Activated CD8-positive, alpha-beta memory T cell treated with anti-CD3 and anti-CD28 coated beads for 36 hours (primary cell): ENCODE results near the gene ANO9. TPM values are rescaled to one million over a fixed set of nuclear protein-coding genes. Genes with fewer than 3 reads are reported as not detected.
"Not testable (repeated sequence)": the region's sequence is repeated elsewhere in the genome, so short reads cannot be mapped to it uniquely, and the experiment has no call there.

ENCODE experiments used
- CTCF ChIA-PET: fragments of 350-600 bp; sonication (Branson Sonifier 250); formaldehyde crosslinking; loops from one replicate; lab custom pipeline; 2021; ENCODE audit warnings: antibody characterized with exemption; lab: Charles Lee
- POLR2A ChIA-PET: fragments of 350-600 bp; sonication (Branson Sonifier 250); formaldehyde crosslinking; loops from one replicate; lab custom pipeline; 2021; ENCODE audit warnings: antibody characterized with exemption; lab: Charles Lee
- total RNA-seq, 2 experiments: library from RNA; stranded (reverse); gene quantifications; one replicate each; pipeline ENCODE4 v1.2.3, GENCODE V29; 2021

ANO9 gene
- total RNA-seq, 2 experiments from 2014 or later: 21.9 to 22.0 TPM

- CTCF ChIA-PET: no interaction called here
- POLR2A ChIA-PET: no interaction called here
These were observed 19.6 kb downstream of the ANO9 start for GRCh38 chr11:422249-422656.

- POLR2A ChIA-PET: no interaction called here
- CTCF ChIA-PET: no interaction called here
These were observed 20.9 kb downstream of the ANO9 start for GRCh38 chr11:420911-421321.

DNA sequence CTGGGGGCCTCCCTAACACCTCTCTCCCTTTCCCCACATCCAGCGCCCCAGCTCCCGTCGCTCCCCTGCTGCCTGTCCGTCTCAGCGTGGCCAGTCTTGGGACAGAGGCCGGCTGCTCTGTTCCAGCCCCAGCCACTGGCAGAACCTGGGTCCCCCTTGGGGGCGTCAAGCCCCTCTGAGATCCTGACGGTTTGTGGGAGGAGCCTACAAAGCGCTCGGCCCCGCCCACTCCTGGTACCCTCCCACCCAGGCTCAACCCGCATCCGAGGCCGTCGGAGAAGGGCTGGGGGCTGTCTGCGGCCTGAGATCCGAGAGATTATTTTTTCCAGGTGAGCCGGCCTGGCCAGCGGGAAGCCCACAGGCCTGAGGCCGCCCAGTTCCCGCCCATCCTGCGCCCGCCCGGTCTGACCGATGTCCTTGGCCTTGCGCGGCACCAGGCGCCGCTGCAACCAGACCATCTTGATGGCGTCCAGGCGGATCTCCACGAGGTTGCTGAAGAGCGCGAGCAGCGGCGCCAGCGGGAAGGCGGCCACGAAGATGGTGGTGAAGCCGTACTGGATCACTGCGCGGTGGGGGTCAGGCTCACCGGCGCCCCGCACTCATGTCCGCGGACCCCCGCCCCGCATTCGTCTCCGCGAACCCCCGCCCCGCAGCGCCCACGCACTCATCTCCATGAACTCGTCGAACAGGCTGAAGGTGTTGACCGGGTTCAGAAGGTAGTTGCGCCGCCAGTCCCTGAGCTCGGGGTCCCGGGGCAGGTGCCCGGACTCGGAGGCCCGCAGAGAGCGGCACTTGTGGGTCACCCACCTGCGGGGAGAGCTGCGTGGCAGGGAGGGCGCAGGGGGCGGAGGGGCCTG lies 21.5 kb downstream of the ANO9 start:
- ChIA-PET CTCF (no interaction called here), POLR2A (no interaction called here)

- CTCF ChIA-PET: no interaction called here
- POLR2A ChIA-PET: no interaction called here
These were observed 22.4 kb downstream of the ANO9 start for GRCh38 chr11:419248-420005.

- ChIA-PET POLR2A (no interaction called here), CTCF (no interaction called here)
These were observed 23.2 kb downstream of the ANO9 start for GRCh38 chr11:418343-419247.

DNA sequence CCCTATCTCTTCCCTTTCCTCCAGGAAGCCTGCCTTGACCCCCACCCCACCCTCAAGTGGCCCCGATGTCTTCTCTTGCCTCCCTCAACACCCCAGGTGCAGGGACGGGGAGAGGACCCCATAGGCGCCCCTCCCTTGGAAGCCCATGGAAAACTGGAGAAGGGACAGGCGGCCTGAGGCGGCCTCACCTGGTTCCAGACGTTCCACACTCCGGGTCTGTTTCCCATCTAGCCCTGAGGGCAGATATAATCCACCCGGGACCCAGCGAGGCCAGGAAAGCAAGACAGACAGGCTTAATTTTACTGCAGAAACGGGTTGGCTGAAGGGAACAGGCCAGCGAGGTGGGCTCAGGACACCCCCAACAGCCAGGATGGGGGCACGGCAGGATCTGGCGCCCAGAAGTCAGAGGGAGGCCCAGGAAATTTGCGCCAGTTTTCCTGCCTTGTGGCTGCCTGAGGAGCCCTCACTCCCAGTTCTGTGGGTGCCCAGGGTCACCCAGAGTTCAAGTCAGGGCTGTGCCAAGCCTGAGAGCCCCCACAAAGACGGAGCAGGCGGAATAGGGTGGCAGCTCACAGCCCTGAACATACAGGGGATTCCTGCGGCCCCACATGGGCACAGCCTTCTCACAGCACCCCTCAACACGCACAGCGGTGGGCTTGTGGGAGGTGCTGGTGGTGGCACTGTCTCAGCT lies 24.0 kb downstream of the ANO9 start:
- POLR2A ChIA-PET: interaction anchor here (3.0 to 4.3 kb wide), 2 partner anchors 11 to 31 kb away, joined by 21 to 25 read pairs; partner anchors contain the start of gene PTDSS2
- CTCF ChIA-PET: interaction anchor here (3.6 kb wide), 1 partner anchor 31 kb away, joined by 18 read pairs; no protein-coding TSS in a partner anchor

DNA sequence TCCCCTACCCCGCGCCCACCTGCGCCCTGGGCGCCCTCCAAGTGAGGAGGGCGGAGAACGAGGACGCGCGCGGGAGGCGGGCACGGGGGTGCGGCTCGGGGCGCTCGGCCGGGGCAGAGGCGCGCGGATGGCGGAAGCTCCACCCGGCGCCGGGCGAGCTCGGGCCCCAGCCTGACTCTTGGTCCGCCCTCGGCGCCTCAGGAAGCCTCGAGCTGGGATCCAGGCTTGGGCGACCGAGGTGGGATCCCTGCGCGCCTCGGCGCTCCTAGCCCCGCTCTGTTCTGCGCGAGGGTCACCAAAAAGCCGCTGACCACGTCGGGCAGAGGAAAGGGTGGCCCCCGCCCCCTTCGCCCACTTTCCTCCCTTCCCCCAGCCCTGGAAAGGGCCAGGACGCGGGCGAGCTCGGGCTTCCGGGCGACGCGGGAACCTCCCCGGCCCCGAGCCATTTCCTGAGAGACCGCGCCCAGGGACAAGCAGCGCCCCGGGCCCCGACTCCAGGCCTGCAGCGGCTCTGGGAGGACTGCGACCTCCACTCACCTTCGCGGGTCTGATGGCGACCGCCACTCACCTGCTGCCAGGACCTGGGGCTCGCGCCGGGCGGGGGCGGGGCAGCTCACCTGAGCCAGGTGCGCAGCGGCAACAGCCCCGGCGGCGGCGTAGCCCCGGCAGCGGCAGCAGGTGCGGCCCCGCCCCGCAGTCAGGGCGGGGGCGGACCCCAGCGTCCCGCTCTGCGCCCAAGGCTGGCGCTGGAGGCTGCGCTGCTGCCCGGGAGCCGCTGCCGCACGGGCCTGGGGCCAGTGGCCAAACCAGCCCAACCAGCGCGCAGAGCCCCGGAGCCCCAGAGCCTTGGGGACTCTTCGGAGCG lies 24.8 kb downstream of the ANO9 start:
- ChIA-PET POLR2A (interaction anchor here (3.0 to 4.3 kb wide), 2 partner anchors 10 to 32 kb away, joined by 21 to 25 read pairs; partner anchors contain the start of gene PTDSS2), CTCF (interaction anchor here (1.2 to 3.6 kb wide), 4 partner anchors 10 to 166 kb away, joined by 3 to 18 read pairs (median 6); no protein-coding TSS in a partner anchor)

- POLR2A ChIA-PET: interaction anchor here (3.0 to 4.3 kb wide), 2 partner anchors 9 to 33 kb away, joined by 21 to 25 read pairs; partner anchors contain the start of gene PTDSS2
- CTCF ChIA-PET: interaction anchor here (1.2 to 3.6 kb wide), 5 partner anchors 9 to 166 kb away, joined by 3 to 18 read pairs (median 5); no protein-coding TSS in a partner anchor
These were observed 25.6 kb downstream of the ANO9 start for GRCh38 chr11:416051-416756.

DNA sequence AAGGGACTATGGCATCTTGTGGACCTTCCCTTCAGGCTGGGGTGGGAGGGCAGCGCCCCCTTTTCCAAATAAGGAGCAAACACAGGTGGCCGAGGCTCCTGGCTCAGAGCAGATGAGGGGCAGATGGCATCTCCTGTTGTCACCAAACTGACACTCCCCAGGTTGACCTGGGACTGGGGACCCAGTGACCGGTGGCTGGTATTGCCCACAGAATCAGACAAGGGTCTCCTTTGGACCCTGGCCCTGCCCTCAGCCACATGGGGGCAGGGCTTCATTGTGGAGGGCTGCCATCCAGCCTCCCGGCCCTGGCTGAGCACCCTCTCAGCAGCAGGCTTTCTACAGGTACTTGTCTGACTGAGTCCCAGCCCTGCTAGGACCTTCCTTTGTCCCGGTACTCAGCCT lies 26.2 kb downstream of the ANO9 start:
- POLR2A ChIA-PET: interaction anchor here (3.0 to 4.3 kb wide), 2 partner anchors 9 to 34 kb away, joined by 21 to 25 read pairs; partner anchors contain the start of gene PTDSS2
- CTCF ChIA-PET: interaction anchor here (1.5 to 3.6 kb wide), 3 partner anchors 9 to 165 kb away, joined by 3 to 18 read pairs (median 4); no protein-coding TSS in a partner anchor

- ChIA-PET CTCF (interaction anchor here (1.1 to 3.6 kb wide), 4 partner anchors 8 to 125 kb away, joined by 3 to 18 read pairs (median 4); no protein-coding TSS in a partner anchor), POLR2A (interaction anchor here (1.0 to 4.3 kb wide), 4 partner anchors 7 to 201 kb away, joined by 3 to 25 read pairs (median 12); partner anchors contain the start of gene PTDSS2)
These were observed 27.4 kb downstream of the ANO9 start for GRCh38 chr11:414318-414857.

DNA sequence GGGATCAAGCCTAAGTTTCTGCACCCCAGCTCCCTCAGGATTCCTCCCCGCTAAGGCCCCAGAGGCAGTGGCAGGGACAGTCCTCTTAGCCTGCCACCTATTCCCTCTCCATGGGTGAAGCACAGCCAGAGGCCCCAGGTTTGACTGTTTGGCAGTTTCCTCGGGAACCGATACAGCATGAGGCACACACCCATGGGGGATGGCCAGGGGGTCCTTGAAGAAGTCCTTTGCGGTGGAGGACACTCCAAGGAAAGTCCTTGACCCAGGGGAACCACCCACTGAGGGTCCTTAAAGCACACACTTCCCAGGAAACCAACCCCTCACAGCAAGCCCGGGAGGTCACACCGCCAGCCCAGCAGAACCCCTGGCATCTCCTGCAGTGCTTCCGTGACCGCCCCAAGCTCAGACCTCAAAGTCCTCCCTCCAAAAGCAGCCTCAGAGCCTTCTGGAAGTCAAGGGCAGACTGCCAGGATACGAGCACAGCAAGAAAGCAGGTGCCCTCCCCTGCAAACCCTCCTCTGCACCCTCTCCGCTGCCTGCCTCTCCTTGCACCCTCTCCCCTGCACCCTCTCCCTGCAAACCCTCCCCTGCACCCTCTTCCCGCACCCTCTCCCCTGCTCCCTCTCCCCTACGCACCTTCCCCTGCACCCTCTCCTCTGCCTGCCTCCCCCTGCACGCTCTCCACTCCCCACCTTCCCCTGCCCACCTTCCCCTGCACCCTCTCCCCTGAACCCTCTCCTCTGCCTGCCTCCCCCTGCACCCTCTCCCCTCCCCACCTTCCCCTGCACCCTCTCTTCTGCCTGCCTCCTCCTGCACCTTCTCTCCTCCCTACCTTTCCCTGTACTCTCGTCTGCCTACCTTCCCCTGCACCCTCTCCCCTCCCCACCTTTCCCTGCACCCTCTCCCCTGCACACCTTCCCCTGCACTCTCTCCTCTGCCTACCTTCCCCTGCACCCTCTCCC lies 28.4 kb downstream of the ANO9 start:
- ChIA-PET CTCF (interaction anchor here (1.5 to 3.6 kb wide), 2 partner anchors 35 to 124 kb away, joined by 3 to 18 read pairs; no protein-coding TSS in a partner anchor), POLR2A (interaction anchor here (4.3 kb wide), 1 partner anchor 36 kb away, joined by 25 read pairs; the partner anchor contains the start of gene PTDSS2)

- CTCF ChIA-PET: interaction anchor here (0.6 kb wide), 1 partner anchor 144 kb away, joined by 3 read pairs; no protein-coding TSS in a partner anchor
These were observed 29.1 kb downstream of the ANO9 start for GRCh38 chr11:412641-413119.

GRCh38 chr11:411520-411919 lies 30.3 kb downstream of the ANO9 start:
- POLR2A ChIA-PET, CTCF ChIA-PET: not testable (repeated sequence)

More at GRCh38 chr11:412641-413119, 29.1 kb downstream of the ANO9 start:
- POLR2A ChIA-PET: no interaction called here

DNA sequence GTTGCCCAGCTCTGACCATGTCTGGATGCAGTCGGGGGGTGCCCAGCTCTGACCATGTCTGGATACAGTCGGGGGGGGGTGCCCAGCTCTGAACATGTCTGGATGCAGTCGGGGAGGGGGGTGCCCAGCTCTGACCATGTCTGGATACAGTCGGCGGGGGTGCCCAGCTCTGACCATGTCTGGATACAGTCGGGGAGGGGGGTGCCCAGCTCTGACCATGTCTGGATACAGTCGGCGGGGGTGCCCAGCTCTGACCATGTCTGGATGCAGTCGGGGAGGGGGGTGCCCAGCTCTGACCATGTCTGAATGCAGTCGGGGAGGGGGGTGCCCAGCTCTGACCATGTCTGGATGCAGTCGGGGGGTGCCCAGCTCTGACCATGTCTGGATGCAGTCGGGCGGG lies 31.1 kb downstream of the ANO9 start:
- CTCF ChIA-PET, POLR2A ChIA-PET: not testable (repeated sequence)
